ENCODE results near the gene MANBA.
"Not testable (repeated sequence)": the region's sequence is repeated elsewhere in the genome, so short reads cannot be mapped to it uniquely, and the experiment has no call there.

The MANBA gene

DNA sequence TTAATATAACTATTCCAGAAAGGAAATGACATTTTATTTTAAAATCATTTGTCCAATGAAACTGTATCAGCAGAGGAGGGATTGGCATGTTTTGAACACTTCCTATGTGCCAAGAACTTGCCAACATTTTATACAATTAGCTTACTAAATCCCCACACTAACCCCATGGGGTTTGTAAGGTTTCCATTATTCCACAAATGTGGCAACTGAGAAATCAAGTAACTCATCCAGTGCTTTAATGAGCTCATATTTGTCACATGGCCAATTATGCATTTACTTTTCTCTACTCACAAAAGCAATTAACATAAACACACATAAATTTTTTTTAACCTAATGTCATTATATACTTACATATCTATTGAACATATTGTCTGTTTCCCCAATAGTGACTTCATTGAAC is 37.3 kb downstream of the MANBA start:
- no peak for DNase-seq (ENCODE audit: low read depth in 2 of 2)

DNA sequence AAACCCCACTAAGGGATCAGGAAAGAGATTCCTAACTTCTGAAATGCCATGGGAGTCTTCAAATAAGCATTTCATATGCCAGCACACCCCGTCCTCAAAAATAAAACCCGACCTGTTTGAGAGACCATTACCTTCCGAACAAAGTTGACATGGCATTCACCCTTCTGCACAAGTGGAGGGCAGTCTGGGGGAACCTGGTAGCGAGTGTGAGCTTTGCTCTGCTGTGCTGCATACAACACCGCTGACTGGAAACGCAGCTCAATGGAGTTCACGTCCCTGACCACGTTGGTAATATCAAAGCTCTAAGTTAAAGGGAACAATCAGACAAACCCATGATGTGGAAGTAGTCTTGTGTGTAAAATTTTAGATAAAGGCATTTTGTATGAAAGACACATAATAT is 38.0 kb downstream of the MANBA start:
- no peak for DNase-seq (ENCODE audit: low read depth in 2 of 2)

DNA sequence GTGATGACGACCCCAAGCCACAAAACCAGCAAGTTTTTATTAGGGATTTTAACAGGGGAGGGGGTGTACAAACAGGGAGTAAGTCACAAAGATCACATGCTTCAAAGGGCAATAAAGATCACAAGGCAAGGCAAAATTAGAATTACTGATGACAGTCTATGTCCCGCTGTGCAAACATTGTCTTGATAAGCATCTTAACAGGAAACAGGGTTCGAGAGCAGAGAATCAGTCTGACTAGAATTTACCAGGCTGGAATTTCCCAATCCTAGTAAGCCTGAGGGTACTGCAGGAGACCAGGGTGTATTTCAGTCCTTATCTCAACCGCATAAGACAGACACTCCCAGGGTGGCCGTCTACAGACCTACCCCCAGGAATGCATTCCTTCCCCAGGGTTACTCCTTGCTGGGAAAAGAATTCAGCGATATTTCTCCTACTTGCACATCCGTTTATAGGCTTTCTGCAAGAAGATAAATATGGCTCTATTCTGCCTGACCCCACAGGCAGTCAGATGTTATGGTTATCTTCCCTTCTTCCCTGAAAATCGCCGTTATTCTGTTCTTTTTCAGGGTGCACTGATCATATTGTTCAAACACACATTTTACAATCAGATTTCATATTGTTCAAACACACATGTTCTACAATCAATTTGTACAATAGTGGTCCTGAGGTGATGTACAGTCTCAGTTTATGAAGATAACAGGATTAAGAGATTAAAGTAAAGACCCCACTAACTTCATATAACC is 41.8 kb downstream of the MANBA start:
- not testable (repeated sequence) for DNase-seq (ENCODE audit: low read depth in 2 of 2)

DNA sequence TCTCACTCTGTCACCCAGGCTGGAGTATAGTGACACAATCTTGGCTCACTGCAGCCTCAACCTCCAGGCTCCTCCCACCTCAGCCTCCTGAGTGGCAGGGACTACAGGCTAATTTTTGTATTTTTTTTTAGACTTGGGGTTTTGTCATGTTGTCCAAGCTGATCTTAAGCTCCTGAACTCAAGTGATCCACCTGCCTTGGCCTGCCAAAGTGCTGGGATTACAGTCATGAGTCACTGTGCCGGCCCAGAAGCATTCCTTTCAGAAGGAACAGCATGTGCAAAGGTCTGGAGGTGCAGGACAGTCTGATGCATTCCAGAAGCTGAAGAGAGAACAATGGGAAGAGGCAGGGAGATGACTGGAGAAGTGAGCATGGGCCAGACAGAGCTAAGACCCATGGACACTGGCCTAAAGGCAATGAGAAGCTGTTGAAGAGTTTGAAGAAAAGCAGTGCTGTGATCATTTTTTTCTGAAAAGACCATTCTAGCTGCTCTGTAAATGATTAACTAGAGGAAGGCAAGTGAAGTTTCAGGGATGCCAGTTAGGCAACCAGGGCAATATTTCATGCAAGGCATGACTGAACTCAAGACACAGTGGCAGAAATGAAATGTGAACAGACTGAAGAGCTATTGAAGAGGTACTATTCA is 43.2 kb downstream of the MANBA start:
- no peak for DNase-seq (ENCODE audit: low read depth in 2 of 2)

DNA sequence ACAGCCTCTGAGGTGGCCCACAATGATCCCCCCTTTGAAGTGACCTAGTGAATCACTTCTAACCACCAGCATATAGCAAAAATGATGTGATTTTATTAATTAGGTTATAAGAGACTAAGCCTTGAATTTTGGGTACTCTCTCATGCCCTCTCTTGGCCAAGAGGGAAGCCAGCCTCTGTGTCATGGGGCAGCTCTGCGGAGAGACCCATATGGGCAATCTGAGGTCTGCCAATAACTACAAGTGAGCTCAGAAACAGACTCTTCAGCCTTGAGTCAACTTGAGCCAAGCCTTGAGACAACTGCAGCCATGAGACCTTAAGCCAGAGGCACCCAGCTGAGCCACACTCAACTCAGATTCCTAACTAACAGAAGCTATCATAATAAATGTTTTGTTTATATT is 45.7 kb downstream of the MANBA start:
- DNase-seq (ENCODE audit: low read depth in 2 of 2), result no peak

DNA sequence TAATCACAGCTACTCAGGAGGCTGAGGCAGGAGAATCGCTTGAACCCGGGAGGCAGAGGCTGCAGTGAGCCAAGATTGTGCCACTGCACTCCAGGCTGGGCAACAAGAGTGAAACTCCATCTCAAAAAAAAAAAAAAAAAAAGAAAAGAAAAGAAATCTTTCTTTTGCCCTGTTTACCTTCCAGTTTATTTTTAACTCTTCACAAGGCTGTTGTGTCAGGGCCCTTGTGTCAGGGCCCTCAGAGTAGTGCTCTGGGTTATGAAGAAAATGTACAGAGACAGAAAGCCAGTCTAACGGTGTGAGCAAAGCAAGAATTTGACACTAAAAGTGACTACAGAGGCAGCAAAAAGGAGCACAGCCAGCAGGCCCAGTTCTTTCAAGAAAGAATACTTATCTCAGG is 47.0 kb downstream of the MANBA start:
- DNase-seq (ENCODE audit: low read depth in 2 of 2), result not testable (repeated sequence)

DNA sequence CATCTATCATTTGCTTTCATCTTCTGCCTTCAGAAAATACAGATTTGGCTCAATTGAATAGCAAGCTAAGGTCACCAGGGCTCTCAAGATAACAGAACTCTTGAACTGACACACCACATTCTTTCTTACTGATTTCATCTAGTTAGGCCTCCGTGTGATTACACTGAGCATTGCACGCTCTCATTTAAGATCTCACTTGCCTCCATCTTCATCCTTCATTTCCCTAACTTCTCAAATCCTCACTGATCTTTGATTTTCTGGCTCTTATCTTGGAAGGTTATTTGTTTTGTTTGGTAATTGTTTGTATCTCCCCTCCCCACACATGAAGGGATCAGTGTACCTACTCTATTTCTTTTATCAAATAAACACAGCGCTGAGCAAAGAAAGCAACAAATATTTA is 47.7 kb downstream of the MANBA start:
- no peak for DNase-seq (ENCODE audit: low read depth in 2 of 2)

DNA sequence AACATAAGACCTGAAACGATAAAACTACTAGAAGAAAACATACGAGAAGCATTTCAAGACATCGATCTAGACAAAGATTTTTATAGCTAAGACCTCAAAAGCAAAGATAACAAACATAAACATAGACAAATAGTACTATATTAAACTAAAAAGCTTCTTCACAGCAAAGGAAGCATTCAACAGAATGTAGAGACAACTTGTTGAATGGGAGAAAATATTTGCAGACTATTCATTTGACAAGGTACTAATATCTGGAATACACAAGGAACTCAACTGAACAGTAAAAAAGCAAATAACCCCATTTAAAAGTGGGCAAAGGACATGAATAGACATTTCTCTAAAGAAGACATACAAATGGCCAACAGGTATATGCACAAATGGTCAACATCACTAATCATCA is 49.8 kb downstream of the MANBA start:
- no peak for DNase-seq (ENCODE audit: low read depth in 2 of 2)

DNA sequence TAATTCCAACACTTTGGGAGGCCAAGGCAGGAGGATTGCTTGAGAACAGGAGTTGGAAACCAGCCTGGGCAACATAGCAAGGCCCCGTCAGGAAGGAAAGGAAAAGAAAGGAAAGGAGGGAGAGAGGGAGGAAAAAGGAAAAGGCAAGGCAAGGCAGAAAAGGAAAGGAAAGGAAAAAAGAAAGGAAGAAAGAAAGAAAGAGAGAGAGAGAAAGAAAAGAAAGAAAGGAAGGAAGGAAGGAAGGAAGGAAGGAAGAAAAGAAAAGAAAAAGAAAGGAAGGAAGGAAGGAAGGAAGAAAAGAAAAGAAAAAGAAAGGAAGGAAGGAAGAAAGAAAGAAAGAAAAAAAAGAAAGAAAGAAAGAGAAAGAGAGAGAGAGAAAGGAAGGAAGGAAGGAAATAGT is 51.7 kb downstream of the MANBA start:
- not testable (repeated sequence) for DNase-seq (ENCODE audit: low read depth in 2 of 2)

DNA sequence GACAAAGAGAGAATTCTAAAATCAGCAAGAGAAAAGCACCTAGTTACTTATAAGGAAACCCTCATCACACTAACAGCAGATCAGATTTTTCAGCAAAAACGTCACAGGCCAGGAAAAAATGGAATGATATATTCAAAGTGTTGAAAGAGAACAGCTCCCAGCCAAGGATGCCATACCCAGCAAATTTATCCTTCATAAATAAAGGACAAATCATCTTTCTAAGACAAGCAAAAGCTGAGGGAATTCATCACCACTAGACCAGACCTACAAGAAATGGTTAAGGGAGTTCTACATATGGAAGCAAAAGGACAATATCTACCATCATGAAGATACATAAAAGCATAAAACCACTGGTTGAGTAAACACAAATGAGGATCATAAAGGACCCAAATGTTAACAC is 53.6 kb downstream of the MANBA start:
- DNase-seq (ENCODE audit: low read depth in 2 of 2), result no peak

DNA sequence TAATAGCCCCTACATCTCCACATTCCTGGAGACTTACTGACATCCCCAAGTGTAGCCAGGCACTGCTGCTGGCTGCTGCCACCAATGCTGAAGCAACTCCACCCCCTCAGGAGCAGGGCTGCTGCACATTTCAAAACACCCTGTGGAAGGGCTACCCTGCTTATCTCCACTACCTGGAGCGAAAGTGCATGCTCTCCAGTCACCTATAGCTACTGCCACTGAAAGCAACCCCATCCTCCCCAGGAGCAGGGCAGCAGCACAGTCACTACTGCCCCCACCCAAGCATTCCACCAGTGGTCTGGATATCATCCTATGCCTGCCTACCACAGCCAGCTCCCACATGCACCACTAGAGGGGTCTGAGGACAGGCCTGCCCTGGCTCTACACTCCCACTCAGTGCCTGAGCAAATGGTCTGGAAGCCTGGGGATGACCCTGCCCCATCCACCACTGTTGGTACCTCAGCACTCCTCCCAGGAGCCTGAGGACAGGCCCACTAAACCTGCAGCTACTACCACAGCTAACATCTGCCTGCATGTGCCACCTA is 55.3 kb downstream of the MANBA start:
- no peak for DNase-seq (ENCODE audit: low read depth in 2 of 2)

DNA sequence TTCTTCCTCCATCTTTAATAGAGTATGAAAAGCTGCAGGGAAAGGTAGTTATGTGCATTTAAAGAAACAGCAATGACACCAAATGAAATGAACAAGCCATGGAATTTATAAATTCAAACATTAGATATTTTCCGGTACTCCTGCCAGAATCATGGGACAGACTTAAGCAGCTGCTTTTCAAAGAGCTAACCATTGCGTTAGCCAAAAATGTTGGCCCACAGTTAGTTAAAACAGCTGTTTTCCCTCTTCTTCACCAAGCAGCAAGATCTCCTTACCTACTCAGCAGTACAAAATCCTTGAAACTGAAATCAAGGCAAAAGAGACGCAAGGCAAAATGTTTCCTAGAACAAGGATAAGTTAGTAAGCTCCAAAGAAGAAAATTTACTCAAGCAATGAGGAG is 64.0 kb downstream of the MANBA start:
- no peak for DNase-seq (ENCODE audit: low read depth in 2 of 2)

DNA sequence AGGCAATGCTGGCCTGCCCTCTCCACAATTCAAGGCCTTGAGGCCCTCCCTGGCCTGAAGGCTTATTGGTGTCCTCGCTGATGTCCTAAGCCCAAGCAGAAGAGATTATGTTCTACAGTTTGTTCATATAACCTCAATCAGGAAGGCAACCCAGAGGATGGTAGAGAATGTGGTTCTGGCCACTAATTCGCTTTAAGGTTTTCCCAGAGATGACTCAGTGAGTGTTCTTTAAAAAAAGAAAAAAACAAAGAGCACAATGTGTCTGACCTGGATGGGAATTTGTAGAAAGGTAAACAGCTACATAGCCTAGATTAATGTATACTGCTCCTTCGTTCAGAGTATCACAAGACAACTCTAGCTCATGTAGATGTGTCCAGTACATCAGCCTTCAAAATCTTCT is 66.0 kb downstream of the MANBA start:
- DNase-seq (ENCODE audit: low read depth in 2 of 2), result no peak

DNA sequence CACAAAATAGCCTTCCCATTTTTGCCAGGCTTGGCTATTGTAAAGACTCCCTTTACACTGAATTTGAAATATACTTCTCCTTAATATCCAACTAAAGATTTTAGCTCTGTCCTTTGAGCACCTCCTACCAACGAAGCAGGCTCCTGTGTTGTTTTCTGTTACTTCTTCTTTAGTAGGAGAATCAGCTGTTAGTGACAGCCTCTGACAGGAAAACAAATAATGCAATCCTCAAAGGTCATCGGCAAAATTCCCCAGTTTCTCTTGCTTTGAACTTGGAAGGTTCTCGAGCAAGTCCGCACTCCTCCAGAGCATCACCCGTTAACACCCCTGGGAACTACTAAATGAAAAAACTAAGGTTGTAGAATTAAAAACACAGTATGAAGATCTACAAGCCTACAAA is 66.9 kb downstream of the MANBA start:
- DNase-seq (ENCODE audit: low read depth in 2 of 2), result no peak

DNA sequence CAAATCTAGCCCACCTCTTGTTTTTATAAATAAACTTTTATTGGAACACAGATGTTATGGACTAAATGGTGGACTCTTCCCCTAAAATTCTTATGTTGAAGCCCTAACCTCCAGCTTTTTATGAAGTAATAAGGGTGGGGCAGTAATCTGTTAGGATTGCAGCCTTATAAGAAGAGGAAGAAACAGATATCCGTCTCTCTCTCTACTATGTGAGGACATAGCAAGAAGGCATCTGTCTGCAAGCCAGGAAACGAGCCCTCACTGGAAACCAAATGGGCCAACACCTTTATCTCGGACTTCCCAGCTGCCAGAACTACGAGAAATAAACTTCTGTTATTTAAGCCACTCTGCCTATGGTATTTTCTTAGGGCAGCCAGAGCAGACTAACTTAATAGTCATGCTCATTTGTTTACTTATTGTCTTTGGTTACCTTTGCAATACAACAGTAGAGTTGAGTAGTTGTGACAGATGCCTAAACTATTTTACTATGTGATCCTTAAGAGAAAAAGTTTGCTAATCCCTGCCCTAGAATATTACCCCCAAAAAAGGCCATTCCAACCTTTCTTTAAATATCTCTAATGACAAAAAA is 67.4 kb downstream of the MANBA start:
- no peak for DNase-seq (ENCODE audit: low read depth in 2 of 2)

DNA sequence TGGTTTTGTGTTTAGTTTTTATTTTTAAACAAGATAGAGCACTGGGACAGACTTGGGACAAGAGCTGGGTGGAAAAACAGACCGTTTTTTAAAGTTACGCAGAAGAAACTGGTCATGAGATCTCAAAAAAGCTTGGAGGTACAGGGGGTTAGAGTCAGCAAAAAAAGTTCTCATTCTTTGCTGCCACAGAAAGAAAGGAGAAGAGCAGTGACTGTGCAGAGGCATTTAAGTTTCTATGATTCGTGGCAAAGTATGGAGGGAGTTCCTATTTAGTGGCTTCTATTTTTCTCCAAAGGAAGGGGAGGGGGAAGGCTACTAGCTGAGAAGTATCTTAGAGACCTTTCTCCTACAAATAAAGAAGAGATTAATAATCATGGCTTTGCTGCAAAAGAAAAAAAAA is 68.3 kb downstream of the MANBA start:
- no peak for DNase-seq (ENCODE audit: low read depth in 2 of 2)

DNA sequence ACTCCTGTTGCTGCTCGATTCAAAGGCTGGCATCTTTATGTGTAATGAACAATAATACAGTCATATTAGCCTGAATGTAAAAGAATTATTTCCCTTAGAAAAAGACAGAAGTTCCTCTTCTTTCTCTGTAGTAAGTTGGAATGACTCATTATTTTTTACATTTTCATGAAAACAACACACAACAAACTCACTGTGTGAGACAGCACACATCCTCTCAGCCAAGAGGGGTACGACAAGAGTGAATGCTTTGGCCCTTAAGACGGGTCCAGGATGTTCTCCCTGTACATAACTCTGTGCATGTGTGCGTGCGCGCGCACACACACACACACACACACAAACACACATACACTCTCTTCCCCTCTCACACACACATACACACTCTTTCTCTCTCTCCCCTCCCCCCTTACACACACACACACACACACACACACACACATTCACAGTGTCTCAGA is 72.8 kb downstream of the MANBA start:
- DNase-seq (ENCODE audit: low read depth in 2 of 2), result no peak

DNA sequence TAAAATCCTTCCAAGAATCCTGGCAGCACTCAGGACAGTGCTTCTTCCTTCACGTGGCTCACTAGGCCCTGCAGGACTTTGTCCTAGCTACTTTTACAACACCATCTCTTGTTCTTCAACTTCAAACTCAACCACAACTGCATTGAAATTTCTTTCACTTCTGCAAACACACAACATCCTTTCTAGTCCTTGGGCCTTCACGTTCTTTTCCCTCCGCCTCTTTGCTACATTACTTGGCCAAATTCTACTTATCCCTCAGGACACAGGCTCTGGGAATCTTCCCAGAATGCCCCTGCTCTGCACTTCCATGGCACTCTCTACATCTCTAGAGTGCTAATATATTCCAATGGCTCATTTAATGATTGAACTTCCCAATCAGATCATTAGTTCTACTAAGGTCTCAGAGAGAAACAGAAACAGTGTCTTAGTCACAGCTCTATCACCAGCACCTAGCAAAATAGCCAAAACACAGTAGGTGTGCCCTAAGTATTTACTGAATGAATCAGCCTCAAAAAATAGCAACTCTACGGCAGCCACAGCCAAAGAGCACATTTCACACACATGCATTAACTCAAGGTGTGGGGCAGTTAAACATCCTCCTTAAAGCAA is 73.3 kb downstream of the MANBA start:
- no peak for DNase-seq (ENCODE audit: low read depth in 2 of 2)

DNA sequence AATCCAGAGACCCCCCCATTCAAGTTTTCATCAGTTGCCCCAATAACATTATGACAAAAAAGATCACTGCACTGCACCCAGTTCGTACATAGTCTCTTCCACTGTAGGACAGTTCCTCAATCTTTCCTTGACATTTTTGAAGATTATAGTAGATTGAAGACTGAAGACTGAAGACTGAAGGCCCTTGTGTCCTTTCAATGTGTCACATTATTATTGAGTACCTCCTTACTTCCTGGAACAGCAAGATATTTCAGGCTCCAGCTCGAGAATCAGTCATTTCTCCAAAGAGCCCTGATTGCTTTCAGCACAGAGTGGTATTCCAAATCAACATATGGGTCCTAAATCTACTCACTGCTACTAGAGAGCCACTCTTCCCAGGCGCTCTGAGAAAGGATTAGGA is 75.0 kb downstream of the MANBA start:
- DNase-seq (ENCODE audit: low read depth in 2 of 2), result no peak

DNA sequence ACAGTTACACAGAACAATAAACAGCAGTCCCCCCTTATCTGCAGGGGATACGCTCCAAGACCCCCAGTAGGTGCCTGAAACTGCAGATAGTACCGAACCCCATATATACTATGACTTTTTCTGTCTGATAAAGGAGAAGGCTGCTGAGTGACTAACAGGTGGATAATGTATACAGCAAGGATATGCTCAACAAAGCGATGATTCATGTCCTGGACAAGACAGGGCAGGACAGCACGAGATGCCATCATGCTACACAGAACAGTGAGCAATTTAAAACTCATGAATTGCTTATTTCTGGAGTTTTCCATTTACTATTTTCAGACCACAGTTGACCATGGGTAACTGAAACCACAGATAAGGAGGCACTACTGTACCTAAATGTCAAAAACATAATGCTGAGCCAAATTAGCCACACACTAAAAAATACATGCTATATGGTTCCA is 76.1 kb downstream of the MANBA start:
- no peak for DNase-seq (ENCODE audit: low read depth in 2 of 2)

DNA sequence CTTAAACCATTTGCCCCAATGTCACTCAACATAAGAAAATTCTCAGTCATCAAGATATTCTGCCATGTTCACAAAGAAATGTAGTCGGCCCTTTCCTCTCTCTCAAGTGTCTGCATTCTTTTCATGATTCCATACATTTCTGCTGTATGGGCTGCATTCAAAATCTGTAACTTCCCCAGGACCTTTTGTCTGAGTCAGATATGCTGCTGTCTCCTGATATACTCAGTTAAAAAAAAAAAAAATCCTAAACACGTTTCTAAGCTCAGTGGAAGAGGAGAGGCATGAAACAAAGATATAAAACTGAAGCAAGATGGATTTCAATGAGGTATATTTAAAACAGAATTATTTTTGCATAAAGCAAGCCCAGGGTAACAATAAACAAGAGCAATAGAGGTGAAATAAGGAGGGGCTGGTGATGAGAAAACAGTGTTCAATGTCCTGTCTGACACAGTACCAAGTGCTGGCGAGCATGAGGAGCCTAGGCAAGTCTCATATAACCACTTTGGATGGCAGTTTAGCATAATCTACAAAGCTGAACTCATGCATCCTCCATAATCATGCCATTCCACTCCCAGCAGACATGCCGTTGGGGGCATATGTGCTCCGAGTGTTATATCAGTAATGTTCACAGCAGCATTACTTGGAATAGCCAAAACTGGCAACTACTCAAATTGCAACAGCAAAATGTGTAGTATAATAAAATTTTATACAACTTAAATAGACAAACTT is 76.7 kb downstream of the MANBA start:
- no peak for DNase-seq (ENCODE audit: low read depth in 2 of 2)
